HS-27A (cell line): ENCODE results near the gene HOXB4.

ENCODE experiments used
- DNase-seq: peaks from one replicate; pipeline ENCODE4 v3.0.0-alpha.2; 2012; ENCODE audit warnings: low read depth, missing footprints

The HOXB4 gene

GRCh38 chr17:48615047-48615962, 37.2 kb upstream of the HOXB4 start, which contains the start of gene HOXB8:
HOXB8 (minus strand) TSS chr17:48615292; CDS start chr17:48614704, 588 bp downstream.
- DNase-seq = no peak

GRCh38 chr17:48613862-48614694, 35.9 kb upstream of the HOXB4 start:
- DNase-seq = no peak

GRCh38 chr17:48612854-48613691, 34.9 kb upstream of the HOXB4 start:
- DNase-seq = no peak

GRCh38 chr17:48612456-48612853, 34.3 kb upstream of the HOXB4 start:
- DNase-seq = no peak

GRCh38 chr17:48611681-48612455, 33.7 kb upstream of the HOXB4 start:
- DNase-seq = no peak

GRCh38 chr17:48611213-48611612, 33.1 kb upstream of the HOXB4 start:
- DNase-seq = no peak

- DNase-seq = no peak
These were observed 32.4 kb upstream of the HOXB4 start, which contains the start of gene HOXB7 for GRCh38 chr17:48610282-48611211. HOXB7 (minus strand) TSS chr17:48611017; CDS start chr17:48610918, 99 bp downstream.

- DNase-seq = no peak
These were observed 31.7 kb upstream of the HOXB4 start for GRCh38 chr17:48609759-48610281.

- DNase-seq = no peak
These were observed 30.9 kb upstream of the HOXB4 start for GRCh38 chr17:48609033-48609432.

- DNase-seq = no peak
These were observed 30.3 kb upstream of the HOXB4 start for GRCh38 chr17:48608494-48608834.

GRCh38 chr17:48606892-48607614, 28.9 kb upstream of the HOXB4 start:
- DNase-seq = no peak

- DNase-seq = no peak
These were observed 28.1 kb upstream of the HOXB4 start for GRCh38 chr17:48605991-48606891.

GRCh38 chr17:48605409-48605919, 27.3 kb upstream of the HOXB4 start:
- no peak for DNase-seq

GRCh38 chr17:48604770-48605329, 26.7 kb upstream of the HOXB4 start, which contains the start of gene HOXB6:
HOXB6 (minus strand) TSS chr17:48604986; CDS start chr17:48598150, 6,836 bp downstream.
- no peak for DNase-seq

- no peak for DNase-seq
These were observed 26.0 kb upstream of the HOXB4 start for GRCh38 chr17:48603959-48604769.
